NOMO-1 (cell line): ENCODE data around the gene CHRNA9.

Experiments
- DNase-seq, 2 experiments: peaks; one replicate each; lab custom pipeline; 2025; ENCODE audit not compliant: unreplicated experiment in 2 of 2; lab: John Stamatoyannopoulos, UW

The CHRNA9 gene

GRCh38 chr4:40337051-40337450 is 1.9 kb downstream of the CHRNA9 start:
- DNase-seq: no peak

- no peak for DNase-seq
Observed at GRCh38 chr4:40337523-40337922, 2.4 kb downstream of the CHRNA9 start.

GRCh38 chr4:40340030-40340429 is 4.9 kb downstream of the CHRNA9 start:
- no peak for DNase-seq

GRCh38 chr4:40347472-40347871 is 12.3 kb downstream of the CHRNA9 start:
- no peak for DNase-seq

GRCh38 chr4:40348000-40348399 is 12.9 kb downstream of the CHRNA9 start:
- no peak for DNase-seq

- DNase-seq: no peak
Observed at GRCh38 chr4:40349561-40350198, 14.5 kb downstream of the CHRNA9 start.

GRCh38 chr4:40350627-40351227 is 15.6 kb downstream of the CHRNA9 start:
- no peak for DNase-seq

GRCh38 chr4:40354158-40354557 is 19.0 kb downstream of the CHRNA9 start:
- DNase-seq: no peak

GRCh38 chr4:40355131-40355530 is 20.0 kb downstream of the CHRNA9 start:
- DNase-seq: no peak

GRCh38 chr4:40357738-40358137 is 22.6 kb downstream of the CHRNA9 start:
- DNase-seq: no peak

GRCh38 chr4:40361338-40361737 is 26.2 kb downstream of the CHRNA9 start:
- no peak for DNase-seq

GRCh38 chr4:40363382-40363920 is 28.3 kb downstream of the CHRNA9 start:
- DNase-seq: no peak

GRCh38 chr4:40363945-40364344 is 28.8 kb downstream of the CHRNA9 start:
- DNase-seq: no peak

- DNase-seq: no peak
Observed at GRCh38 chr4:40365766-40366165, 30.6 kb downstream of the CHRNA9 start.

- DNase-seq: no peak
Observed at GRCh38 chr4:40367451-40367850, 32.3 kb downstream of the CHRNA9 start.

- no peak for DNase-seq
Observed at GRCh38 chr4:40369437-40370274, 34.5 kb downstream of the CHRNA9 start.

- DNase-seq: no peak
Observed at GRCh38 chr4:40372651-40373050, 37.5 kb downstream of the CHRNA9 start.

- no peak for DNase-seq
Observed at GRCh38 chr4:40373636-40374035, 38.5 kb downstream of the CHRNA9 start.

GRCh38 chr4:40375095-40375494 is 40.0 kb downstream of the CHRNA9 start:
- DNase-seq: no peak

GRCh38 chr4:40375620-40376019 is 40.5 kb downstream of the CHRNA9 start:
- DNase-seq: no peak

GRCh38 chr4:40377512-40378365 is 42.6 kb downstream of the CHRNA9 start:
- no peak for DNase-seq
